Fibroblast of the conjunctiva (primary cell): ENCODE data around the gene SLC16A10.
"Not testable (repeated sequence)": the region's sequence is repeated elsewhere in the genome, so short reads cannot be mapped to it uniquely, and the experiment has no call there.

Source experiments
- DNase-seq: peaks from one replicate; pipeline ENCODE4 v3.0.0-alpha.2; 2010; ENCODE audit warnings: low read depth

SLC16A10 gene

DNA sequence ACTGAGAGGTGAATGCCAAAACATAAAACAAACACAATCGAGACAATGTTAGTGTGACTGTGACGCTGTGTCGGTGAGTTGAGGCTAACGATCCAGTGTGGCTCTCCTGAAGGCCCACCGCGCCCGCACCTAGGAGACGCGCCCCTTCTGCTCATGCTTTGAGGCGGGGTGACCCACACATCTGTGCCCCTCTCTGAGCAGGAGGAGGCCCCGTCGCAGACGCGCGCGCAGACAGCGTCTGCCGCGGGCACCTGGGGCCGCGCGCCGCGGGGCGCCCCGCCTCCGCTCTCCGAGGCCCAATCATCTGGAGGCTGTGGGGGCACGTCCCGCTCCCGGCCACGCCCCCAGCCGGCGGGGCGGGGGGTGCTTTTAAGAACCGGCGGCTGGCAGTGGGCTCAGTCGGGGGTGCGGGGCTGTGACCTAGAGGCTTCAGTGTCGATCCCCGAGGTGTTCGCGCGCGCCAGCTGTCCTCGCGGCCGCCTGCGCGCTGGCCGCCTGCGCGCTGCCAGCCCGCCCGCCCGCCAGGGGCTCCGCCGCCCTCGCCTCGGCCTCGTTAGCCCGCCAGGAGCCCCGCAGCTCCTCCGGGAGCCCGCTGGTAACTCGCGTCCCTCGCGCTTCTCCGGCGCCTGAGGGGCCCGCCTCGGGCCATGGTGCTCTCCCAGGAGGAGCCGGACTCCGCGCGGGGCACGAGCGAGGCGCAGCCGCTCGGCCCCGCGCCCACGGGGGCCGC is at the start of gene SLC16A10:
Gene SLC16A10 (plus strand): TSS at position 398 of the 730 bp plus-strand sequence. CDS start 250 bp downstream, at position 648.
- no peak for DNase-seq

DNA sequence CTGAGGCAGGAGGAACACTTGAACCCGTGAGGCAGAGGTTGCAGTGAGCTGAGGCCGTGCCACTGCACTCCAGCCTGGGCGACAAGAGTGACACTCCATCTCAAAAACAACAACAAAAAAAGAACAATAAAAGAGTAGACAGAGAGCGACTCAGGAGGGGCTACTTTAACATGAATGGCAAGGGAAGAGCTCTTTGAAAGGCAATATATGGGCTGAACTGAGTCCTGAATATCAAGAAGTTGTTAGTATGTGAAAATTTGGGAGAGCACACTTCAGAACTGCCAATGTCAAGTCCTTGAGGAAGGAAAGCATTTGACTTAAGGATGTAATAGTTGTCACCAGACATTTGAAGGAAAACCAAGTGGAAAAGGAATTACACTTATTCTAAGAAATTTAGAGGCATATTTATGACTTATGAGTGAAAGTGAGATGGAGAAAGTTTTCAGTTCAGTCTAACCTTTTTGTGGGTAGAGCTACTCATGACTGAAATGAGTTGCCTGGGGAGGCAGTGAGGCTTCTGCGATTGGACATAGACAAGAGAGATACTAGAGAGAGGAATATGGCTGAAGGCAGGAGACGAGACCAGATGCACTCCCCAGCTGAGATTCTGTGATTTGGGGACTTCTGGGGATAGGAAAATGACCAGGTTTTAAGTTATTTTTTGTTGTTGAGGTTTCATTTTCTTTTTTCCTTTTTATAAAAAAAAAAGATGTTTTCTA is 48.6 kb upstream of the SLC16A10 start:
- DNase-seq, result no peak

DNA sequence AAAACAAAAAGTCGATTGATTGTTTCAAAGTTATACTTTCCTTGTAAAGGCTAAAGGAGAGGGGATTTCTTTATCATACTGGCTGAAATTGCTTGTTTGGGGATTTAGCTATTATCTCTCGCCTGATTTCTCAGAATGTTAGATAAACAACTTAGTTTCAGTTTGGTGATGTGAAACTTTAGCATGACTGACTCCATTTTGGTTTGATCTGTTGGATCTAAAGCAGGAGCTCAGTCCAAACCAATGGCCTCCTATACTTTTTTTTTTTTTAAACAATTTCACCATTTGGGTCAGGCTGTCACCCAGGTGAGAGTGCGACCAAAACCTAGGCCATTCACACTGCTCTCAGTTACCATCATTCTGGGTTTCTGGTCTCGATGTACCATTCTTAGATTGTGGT is 45.4 kb upstream of the SLC16A10 start:
- no peak for DNase-seq

DNA sequence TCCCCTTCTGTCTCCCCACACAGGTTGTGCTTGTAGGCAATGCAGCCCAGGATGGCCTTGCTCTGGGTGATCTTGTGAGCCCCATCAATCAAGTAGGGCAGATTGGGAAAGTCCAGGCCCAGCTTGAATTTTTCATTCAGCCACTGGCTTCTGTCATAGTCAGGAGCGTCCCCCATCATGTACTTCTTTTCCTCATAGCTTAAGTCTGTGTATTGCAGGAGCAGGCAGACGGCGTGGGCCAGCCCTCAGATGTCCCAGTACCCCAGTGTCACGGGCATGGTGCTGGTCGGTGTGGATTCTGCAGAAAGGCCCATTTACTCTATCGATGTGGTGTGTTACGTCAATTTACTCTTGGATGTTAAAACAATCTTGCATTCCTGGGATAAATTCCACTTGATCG is 40.1 kb upstream of the SLC16A10 start:
- DNase-seq, result no peak

GRCh38 chr6:111050261-111051023 is 36.9 kb upstream of the SLC16A10 start:
- no peak for DNase-seq

DNA sequence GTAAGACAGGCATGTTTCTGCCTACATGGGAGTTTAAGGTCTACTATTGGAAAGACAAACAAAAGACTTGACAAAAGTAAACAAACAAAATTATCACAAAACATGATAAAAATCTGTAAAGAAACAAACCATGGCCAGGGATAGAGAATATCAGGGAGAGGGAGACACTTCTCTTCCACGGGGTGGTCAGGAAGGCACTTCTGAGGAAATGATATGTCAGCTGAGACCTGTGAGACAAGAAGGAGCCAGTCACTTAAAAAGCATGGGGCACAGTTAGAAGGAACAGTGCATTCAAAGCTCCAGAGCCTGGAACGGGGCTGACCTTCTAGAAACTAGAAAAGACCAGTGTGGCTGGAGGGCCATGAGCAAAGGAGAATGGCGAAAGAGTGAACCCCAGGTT is 35.1 kb upstream of the SLC16A10 start:
- no peak for DNase-seq

GRCh38 chr6:111057074-111057752 is 30.1 kb upstream of the SLC16A10 start:
- peak; percentile 41 for DNase-seq

DNA sequence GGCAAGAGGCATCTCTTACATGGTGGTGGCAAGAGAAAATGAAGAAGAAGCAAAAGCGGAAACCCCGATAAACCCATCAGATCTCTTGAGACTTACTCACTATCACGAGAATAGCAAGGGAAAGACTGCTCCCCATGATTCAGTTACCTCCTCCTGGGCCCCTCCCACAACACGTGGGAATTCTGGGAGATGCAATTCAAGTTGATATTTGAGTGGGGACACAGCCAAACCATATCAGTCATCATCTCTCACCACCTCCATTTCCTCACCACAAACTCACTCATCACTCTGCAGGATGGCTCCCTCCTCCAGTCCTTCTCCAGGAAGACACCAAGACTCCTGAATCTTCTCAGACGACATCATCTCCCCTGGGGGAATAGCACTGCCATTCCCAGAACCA is 25.8 kb upstream of the SLC16A10 start:
- no peak for DNase-seq

- not testable (repeated sequence) for DNase-seq
Measured at GRCh38 chr6:111061985-111062384, 25.3 kb upstream of the SLC16A10 start.

DNA sequence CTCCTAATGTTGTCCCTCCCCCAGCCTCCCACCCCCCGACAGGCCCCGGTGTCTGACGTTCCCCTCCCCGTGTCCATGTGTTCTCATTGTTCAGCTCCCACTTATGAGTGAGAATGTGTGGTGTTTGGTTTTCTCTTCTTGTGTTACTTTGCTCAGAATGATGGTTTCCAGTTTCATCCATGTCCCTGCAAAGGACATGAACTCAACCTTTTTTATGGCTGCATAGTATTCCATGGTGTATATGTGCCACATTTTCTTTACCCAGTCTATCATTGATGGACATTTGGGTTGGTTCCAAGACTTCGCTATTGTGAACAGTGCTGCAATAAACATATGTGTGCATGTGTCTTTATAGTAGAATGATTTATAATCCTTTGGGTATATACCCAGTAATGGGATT is 24.4 kb upstream of the SLC16A10 start:
- DNase-seq, result not testable (repeated sequence)

DNA sequence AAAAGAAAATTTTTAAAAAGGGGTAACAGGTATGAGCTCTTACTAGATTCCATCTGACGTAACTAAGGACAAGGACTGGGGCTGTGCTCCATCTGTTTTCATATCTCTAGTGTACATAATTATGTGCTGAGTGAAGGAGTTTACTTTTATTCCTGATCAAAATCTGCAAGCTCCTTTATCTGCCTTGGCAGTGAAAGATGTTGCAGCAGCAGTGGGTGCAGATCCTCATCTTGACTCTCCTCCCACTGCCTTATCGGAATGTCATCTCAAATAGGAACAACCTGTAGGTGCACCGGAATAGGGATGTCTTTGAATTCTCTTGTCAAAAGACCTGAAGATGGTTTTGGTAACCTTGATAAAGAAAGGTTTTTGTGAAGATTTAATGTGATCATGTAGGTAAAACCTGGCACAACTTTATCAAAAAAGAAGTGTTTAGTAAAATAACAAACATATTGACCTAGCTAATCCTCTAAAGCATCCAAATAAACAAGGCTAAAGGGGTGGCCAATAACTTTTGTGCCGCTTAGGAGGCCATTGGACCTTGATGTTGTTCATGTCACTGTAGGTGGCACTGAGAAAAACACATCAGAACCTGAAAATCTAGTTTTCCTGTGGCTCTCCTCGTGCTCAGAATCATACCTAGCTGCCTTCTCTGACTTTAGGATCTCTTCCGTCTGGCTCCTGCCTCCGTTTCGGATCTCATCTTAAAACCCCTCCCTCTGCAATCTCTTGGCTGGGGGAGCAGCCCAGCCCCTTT is 19.0 kb upstream of the SLC16A10 start:
- no peak for DNase-seq

- DNase-seq, result no peak
Measured at GRCh38 chr6:111068866-111069234, 18.5 kb upstream of the SLC16A10 start.

DNA sequence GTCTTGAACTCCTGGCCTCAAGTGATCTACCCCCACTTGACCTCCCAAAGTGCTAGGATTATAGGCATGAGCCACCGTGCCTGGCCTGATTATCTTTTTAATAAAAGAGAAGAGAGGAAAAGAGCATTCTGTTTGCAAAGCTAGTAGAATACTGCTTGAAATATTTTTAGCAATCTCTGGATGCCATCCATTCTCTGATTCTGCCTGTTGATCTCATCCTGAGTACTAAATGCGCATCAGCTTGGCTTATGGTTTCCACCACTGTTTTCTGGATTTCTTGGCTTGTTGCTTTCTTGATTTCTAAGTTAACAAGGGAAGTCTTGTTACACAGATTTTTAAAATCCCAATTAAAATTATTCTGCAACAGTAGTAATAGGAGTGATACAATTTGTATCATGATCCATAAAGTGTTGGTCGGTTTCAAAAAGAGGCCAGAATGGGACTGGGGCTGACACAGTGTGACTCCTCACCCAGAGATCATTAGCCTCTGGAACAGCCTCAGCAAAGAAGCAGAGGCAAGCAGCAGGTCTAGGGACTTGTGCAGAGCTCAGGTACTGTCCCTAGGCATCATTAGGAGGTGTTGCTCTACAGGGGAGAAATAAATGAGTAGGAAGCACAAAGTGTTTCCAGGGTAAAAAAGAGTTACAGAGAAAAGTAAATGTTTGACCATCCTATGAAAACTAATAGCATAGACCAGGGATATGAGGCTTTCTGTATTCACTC is 17.8 kb upstream of the SLC16A10 start:
- no peak for DNase-seq

DNA sequence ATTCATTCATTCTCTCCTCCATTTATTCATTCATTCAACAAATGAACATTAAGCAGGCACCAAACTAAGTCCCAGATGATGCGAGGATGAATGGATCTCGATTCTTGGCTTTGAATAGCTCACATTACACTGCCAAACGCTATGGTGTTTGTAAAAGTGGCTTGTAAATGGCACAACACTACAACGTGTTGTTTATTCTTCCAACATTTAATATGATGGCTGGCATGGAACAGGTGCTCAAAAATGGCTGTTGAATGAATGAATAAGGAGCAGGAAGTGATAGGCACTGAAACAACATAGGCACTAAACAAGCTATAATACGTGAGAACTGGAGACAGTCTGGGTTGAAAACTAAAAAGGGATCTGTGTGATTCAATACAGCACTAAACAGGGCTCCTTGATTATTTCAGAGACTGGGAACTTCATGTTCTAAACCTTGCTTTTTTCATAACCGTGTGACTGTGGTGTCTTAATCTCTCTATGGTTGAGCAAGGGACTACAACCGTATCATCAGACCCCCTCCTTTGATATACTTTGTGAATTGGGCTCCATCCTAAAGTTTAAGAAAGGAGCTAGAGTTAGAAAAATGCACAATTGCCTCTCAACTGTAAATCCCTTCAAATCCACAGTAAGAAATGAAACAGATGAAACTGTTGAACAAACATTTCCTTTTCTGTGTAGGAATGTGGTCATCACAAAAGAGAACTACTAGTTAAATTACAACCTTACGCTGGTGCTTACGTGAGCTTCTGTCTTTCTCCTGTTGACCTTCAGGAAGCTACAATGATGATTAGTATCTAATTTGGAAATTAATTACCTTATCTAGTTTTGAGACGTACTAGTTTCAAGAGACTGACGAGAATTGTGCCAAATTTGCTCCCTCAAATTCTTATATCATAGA is 16.9 kb upstream of the SLC16A10 start:
- no peak for DNase-seq

- no peak for DNase-seq
Measured at GRCh38 chr6:111072801-111073360, 14.4 kb upstream of the SLC16A10 start.

- no peak for DNase-seq
Measured at GRCh38 chr6:111074311-111074710, 13.0 kb upstream of the SLC16A10 start.

DNA sequence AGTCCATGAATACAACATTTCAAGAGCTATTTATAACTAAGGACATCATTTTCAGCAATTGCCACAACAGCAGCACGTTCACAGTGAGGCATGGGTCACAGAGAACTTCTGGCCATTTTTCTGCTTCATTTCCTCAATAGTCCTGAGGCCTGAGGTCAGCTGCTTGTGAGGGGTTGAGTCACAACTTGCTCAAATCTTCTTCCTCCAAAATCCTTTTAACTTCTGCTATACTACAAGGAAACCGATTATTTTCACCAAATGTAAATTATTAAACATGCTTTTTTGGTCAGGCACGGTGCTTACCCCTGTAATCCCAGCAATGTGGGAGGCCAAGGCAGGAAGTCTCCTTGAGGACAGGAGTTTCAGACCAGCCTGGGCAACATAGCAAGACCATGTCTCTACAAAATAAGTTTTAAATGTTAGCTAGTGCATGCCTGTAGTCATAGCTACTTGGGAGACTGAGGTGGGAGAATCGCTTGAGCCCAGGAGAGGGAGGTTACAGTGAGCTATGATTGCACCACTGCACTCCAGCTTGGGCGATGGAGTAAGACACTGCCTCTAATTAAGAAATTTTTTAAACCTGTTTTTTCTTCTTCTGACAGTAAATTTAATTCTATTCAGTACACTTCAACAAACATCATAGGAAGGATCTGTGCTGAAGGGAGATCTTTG is 11.1 kb upstream of the SLC16A10 start:
- no peak for DNase-seq

DNA sequence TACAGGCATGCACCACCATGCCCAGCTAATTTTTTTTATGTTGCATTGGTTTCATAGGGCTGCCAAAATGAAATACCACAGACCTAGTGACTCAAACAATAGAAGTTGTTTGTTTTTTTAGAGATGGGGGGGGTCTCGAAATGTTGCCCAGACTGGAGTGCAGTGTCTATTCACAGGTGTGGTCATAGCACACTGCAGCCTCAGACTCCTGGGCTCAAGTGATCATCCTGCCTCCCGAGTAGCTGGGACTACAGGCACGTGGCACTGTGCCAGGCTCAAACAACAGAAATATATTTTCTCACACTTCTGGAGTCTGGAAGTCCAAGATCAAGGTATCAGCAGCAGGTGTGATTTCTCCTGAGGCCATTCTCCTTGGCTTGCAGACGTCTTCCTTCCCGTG is 6.6 kb upstream of the SLC16A10 start:
- no peak for DNase-seq

DNA sequence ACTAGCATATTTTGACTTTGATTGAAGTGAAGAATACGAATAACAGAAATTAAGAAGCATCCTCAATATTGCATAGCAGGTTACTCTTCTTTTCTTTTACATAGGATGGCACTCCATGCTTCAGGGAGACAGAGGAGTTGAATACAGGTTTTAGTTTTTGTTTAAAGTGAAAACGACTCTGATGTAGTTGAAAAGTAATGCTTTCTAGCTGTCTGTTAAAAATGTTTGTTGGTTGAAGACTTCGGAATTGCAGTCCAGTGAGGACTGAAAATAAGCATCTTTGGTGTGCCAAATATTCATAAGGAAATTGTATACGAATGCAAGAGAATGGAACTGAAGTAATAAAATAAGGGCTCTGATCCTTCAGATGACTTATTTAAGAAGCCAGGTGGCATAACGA is 618 bp upstream of the SLC16A10 start:
- DNase-seq, result no peak
